Choroid plexus epithelial cell (primary cell): ENCODE data around the gene DNAL4.

Experiments used
- DNase-seq: peaks from one replicate; pipeline ENCODE4 v3.0.0-alpha.2; 2010; ENCODE audit warnings: low read depth
- H3K4me3 ChIP-seq: 2 replicates; pipeline ENCODE4 v1.5.1; 2011; ENCODE audit warnings: low read depth, mild to moderate bottlenecking, control low read depth, low read length, moderate library complexity
- CTCF ChIP-seq: conservative IDR thresholded peaks from 2 replicates; pipeline ENCODE4 v1.5.1; 2011; ENCODE audit warnings: low read depth, mild to moderate bottlenecking, control low read depth, inconsistent platforms, low read length, moderate library complexity

DNAL4 gene

GRCh38 chr22:38832005-38832978, 38.3 kb upstream of the DNAL4 start:
- DNase-seq, result no peak
- TF ChIP-seq CTCF, result no peak
- no peak overlapping the region for H3K4me3 ChIP-seq

- no peak overlapping the region for H3K4me3 ChIP-seq
- TF ChIP-seq CTCF, result no peak
- DNase-seq, result peak; percentile 76
Measured at GRCh38 chr22:38831166-38831945, 37.4 kb upstream of the DNAL4 start.

- no peak for TF ChIP-seq CTCF
- DNase-seq, result no peak
- no peak overlapping the region for H3K4me3 ChIP-seq
Measured at GRCh38 chr22:38830845-38831108, 36.8 kb upstream of the DNAL4 start.

- no peak for TF ChIP-seq CTCF
- no peak for DNase-seq
- H3K4me3 ChIP-seq, result no peak overlapping the region
Measured at GRCh38 chr22:38830026-38830844, 36.3 kb upstream of the DNAL4 start.

GRCh38 chr22:38829485-38829884, 35.5 kb upstream of the DNAL4 start:
- no peak for DNase-seq
- no peak for TF ChIP-seq CTCF
- no peak overlapping the region for H3K4me3 ChIP-seq

- DNase-seq, result no peak
- no peak overlapping the region for H3K4me3 ChIP-seq
- no peak for TF ChIP-seq CTCF
Measured at GRCh38 chr22:38828616-38829205, 34.8 kb upstream of the DNAL4 start.
